ENCODE results near the gene RFT1. TPM values are rescaled to one million over a fixed set of nuclear protein-coding genes. Genes with fewer than 3 reads are reported as not detected.

RFT1 gene
- total and polyA plus RNA-seq, 2 of the 13 experiments (the other 11 are each of a cell fraction or from before 2014, with no cell fraction given), result 23.2 to 37.0 TPM

DNA sequence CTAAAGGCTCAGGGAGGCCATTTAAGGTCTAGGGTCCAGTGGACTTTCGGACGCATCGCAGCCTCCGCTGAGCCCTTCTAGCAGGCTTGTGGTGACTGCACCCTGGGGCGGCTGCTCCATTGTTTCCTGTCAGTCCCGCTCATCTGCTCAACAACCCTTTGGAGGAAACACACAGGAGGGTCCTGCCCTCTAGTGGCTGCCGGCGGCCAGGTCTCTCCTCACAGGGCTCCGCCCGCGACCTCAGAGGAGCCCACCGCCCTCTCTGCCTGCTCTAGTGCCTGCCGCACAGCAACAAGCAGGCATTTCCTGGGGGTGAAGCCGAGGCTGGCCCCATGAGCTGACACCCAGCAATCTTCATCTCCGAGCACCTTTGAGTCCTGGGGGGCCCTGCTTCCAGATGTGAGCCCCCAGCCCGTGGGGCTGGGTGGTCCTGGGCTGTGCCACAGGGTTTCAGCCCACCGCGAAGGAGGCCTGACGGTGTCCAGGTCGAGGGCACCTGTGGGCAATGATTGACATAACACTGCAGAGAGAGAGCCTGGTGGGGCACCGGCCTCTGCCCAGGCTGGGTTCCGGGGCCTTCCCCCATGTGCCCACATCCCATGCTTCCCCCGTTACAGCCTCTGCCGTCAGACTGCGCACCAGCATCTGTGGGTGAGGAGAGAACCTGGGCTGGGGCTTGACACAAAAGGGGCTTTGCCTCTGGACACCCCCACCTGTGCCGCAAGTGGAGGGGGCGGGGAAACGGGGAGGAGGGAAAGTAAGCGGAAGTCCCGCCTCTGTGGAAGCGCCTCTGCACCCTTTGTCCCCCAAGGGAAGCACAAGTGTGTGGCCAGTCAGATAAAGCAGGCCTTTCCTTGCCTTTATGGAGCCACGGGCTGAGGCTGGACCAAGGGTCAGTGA is 57.3 kb downstream of the RFT1 start (continued):
- TF ChIP-seq, protein P1, sequence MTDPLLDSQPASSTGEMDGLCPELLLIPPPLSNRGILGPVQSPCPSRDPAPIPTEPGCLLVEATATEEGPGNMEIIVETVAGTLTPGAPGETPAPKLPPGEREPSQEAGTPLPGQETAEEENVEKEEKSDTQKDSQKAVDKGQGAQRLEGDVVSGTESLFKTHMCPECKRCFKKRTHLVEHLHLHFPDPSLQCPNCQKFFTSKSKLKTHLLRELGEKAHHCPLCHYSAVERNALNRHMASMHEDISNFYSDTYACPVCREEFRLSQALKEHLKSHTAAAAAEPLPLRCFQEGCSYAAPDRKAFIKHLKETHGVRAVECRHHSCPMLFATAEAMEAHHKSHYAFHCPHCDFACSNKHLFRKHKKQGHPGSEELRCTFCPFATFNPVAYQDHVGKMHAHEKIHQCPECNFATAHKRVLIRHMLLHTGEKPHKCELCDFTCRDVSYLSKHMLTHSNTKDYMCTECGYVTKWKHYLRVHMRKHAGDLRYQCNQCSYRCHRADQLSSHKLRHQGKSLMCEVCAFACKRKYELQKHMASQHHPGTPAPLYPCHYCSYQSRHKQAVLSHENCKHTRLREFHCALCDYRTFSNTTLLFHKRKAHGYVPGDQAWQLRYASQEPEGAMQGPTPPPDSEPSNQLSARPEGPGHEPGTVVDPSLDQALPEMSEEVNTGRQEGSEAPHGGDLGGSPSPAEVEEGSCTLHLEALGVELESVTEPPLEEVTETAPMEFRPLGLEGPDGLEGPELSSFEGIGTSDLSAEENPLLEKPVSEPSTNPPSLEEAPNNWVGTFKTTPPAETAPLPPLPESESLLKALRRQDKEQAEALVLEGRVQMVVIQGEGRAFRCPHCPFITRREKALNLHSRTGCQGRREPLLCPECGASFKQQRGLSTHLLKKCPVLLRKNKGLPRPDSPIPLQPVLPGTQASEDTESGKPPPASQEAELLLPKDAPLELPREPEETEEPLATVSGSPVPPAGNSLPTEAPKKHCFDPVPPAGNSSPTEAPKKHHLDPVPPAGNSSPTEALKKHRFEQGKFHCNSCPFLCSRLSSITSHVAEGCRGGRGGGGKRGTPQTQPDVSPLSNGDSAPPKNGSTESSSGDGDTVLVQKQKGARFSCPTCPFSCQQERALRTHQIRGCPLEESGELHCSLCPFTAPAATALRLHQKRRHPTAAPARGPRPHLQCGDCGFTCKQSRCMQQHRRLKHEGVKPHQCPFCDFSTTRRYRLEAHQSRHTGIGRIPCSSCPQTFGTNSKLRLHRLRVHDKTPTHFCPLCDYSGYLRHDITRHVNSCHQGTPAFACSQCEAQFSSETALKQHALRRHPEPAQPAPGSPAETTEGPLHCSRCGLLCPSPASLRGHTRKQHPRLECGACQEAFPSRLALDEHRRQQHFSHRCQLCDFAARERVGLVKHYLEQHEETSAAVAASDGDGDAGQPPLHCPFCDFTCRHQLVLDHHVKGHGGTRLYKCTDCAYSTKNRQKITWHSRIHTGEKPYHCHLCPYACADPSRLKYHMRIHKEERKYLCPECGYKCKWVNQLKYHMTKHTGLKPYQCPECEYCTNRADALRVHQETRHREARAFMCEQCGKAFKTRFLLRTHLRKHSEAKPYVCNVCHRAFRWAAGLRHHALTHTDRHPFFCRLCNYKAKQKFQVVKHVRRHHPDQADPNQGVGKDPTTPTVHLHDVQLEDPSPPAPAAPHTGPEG (CRISPR knock-in tag; IDR thresholded peaks at IDR 0.05), result no peak
- TF ChIP-seq, protein P2, sequence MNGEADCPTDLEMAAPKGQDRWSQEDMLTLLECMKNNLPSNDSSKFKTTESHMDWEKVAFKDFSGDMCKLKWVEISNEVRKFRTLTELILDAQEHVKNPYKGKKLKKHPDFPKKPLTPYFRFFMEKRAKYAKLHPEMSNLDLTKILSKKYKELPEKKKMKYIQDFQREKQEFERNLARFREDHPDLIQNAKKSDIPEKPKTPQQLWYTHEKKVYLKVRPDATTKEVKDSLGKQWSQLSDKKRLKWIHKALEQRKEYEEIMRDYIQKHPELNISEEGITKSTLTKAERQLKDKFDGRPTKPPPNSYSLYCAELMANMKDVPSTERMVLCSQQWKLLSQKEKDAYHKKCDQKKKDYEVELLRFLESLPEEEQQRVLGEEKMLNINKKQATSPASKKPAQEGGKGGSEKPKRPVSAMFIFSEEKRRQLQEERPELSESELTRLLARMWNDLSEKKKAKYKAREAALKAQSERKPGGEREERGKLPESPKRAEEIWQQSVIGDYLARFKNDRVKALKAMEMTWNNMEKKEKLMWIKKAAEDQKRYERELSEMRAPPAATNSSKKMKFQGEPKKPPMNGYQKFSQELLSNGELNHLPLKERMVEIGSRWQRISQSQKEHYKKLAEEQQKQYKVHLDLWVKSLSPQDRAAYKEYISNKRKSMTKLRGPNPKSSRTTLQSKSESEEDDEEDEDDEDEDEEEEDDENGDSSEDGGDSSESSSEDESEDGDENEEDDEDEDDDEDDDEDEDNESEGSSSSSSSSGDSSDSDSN (CRISPR knock-in tag; IDR thresholded peaks at IDR 0.05), result peak; percentile 70
- TF ChIP-seq ETV6 (CRISPR knock-in tag; conservative IDR thresholded peaks at IDR 0.05) (peak; percentile 63; the same call in 1 of the 2 replicates), CBX1 (IDR thresholded peaks at IDR 0.05; ENCODE audit: low read depth) (no peak), MBNL3 (CRISPR knock-in tag; conservative IDR thresholded peaks at IDR 0.05) (no peak), ZNF30 (CRISPR knock-in tag; IDR thresholded peaks at IDR 0.05) (no peak), RBM39 (IDR thresholded peaks at IDR 0.05; ENCODE audit: low read depth, low read length, poor library complexity, severe bottlenecking) (peak; percentile 33)
- TF ChIP-seq, protein P3, sequence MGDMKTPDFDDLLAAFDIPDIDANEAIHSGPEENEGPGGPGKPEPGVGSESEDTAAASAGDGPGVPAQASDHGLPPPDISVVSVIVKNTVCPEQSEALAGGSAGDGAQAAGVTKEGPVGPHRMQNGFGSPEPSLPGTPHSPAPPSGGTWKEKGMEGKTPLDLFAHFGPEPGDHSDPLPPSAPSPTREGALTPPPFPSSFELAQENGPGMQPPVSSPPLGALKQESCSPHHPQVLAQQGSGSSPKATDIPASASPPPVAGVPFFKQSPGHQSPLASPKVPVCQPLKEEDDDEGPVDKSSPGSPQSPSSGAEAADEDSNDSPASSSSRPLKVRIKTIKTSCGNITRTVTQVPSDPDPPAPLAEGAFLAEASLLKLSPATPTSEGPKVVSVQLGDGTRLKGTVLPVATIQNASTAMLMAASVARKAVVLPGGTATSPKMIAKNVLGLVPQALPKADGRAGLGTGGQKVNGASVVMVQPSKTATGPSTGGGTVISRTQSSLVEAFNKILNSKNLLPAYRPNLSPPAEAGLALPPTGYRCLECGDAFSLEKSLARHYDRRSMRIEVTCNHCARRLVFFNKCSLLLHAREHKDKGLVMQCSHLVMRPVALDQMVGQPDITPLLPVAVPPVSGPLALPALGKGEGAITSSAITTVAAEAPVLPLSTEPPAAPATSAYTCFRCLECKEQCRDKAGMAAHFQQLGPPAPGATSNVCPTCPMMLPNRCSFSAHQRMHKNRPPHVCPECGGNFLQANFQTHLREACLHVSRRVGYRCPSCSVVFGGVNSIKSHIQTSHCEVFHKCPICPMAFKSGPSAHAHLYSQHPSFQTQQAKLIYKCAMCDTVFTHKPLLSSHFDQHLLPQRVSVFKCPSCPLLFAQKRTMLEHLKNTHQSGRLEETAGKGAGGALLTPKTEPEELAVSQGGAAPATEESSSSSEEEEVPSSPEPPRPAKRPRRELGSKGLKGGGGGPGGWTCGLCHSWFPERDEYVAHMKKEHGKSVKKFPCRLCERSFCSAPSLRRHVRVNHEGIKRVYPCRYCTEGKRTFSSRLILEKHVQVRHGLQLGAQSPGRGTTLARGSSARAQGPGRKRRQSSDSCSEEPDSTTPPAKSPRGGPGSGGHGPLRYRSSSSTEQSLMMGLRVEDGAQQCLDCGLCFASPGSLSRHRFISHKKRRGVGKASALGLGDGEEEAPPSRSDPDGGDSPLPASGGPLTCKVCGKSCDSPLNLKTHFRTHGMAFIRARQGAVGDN (CRISPR knock-in tag; IDR thresholded peaks at IDR 0.05), result peak; percentile 94
- TF ChIP-seq, protein P4, sequence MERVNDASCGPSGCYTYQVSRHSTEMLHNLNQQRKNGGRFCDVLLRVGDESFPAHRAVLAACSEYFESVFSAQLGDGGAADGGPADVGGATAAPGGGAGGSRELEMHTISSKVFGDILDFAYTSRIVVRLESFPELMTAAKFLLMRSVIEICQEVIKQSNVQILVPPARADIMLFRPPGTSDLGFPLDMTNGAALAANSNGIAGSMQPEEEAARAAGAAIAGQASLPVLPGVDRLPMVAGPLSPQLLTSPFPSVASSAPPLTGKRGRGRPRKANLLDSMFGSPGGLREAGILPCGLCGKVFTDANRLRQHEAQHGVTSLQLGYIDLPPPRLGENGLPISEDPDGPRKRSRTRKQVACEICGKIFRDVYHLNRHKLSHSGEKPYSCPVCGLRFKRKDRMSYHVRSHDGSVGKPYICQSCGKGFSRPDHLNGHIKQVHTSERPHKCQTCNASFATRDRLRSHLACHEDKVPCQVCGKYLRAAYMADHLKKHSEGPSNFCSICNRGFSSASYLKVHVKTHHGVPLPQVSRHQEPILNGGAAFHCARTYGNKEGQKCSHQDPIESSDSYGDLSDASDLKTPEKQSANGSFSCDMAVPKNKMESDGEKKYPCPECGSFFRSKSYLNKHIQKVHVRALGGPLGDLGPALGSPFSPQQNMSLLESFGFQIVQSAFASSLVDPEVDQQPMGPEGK (CRISPR knock-in tag; IDR thresholded peaks at IDR 0.05), result peak; percentile 88
- TF ChIP-seq, protein P5, sequence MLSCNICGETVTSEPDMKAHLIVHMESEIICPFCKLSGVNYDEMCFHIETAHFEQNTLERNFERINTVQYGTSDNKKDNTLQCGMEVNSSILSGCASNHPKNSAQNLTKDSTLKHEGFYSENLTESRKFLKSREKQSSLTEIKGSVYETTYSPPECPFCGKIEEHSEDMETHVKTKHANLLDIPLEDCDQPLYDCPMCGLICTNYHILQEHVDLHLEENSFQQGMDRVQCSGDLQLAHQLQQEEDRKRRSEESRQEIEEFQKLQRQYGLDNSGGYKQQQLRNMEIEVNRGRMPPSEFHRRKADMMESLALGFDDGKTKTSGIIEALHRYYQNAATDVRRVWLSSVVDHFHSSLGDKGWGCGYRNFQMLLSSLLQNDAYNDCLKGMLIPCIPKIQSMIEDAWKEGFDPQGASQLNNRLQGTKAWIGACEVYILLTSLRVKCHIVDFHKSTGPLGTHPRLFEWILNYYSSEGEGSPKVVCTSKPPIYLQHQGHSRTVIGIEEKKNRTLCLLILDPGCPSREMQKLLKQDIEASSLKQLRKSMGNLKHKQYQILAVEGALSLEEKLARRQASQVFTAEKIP (CRISPR knock-in tag; IDR thresholded peaks at IDR 0.05; ENCODE audit: borderline replicate concordance), result no peak
